Tibial nerve (tissue), 4 donors: Measurements from ENCODE around the gene PAPPA2.

Source experiments
- EP300 ChIP-seq, 2 donors: sonication (generic); formaldehyde crosslinking; IDR thresholded peaks; one replicate each; pipeline ENCODE4 v1.6.1; 2017; ENCODE audit warnings: antibody characterized with exemption in 2 of 2, mild to moderate bottlenecking in 1 of 2
- TF ChIP-seq, protein P1 (sequence below), 5 experiments: fragments of 200-600 bp in 3 of 5; fragments of 450-650 bp in 2 of 5; sonication (generic) in 3 of 5; IDR thresholded peaks; one replicate each; pipeline ENCODE4 v1.5.1; 2016 to 2019; ENCODE audit warnings: antibody characterized with exemption in 5 of 5, mild to moderate bottlenecking in 3 of 5, moderate library complexity in 2 of 5

DNA sequence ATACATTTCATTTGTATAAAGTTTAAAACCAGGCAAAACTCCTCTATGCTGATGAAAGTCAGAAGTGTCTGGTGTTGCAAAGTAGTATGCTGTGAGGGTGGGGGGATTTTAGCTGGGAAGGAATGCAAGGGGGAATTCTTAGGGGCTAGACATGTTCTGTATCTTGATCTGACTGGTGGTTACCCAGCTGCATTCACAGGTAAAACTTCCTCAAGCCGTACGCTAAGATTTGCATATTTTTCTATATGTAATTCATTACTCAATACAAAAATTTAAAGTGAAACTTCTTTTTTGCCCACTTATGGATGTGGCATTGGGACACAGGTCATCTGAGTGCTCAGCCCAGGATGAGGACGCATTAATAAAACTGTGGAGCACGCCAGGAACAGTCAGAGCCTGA lies 323.3 kb downstream of the PAPPA2 start:
- TF ChIP-seq, protein P1, sequence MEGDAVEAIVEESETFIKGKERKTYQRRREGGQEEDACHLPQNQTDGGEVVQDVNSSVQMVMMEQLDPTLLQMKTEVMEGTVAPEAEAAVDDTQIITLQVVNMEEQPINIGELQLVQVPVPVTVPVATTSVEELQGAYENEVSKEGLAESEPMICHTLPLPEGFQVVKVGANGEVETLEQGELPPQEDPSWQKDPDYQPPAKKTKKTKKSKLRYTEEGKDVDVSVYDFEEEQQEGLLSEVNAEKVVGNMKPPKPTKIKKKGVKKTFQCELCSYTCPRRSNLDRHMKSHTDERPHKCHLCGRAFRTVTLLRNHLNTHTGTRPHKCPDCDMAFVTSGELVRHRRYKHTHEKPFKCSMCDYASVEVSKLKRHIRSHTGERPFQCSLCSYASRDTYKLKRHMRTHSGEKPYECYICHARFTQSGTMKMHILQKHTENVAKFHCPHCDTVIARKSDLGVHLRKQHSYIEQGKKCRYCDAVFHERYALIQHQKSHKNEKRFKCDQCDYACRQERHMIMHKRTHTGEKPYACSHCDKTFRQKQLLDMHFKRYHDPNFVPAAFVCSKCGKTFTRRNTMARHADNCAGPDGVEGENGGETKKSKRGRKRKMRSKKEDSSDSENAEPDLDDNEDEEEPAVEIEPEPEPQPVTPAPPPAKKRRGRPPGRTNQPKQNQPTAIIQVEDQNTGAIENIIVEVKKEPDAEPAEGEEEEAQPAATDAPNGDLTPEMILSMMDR (IDR thresholded peaks at IDR 0.05), result no peak
- TF ChIP-seq EP300 (IDR thresholded peaks at IDR 0.05), result no peak
